NCI-H2196 treated with DMSO at 0.1 percent for 48 hours (cell line): Measurements from ENCODE around the gene U2AF1L4.
"Not testable (repeated sequence)": the region's sequence is repeated elsewhere in the genome, so short reads cannot be mapped to it uniquely, and the experiment has no call there.

Experiments
- DNase-seq: peaks from one replicate; lab custom pipeline; 2025; ENCODE audit not compliant: unreplicated experiment; lab: John Stamatoyannopoulos, UW

Gene U2AF1L4

GRCh38 chr19:35727956-35728706 is 17.1 kb downstream of the U2AF1L4 start:
- no peak for DNase-seq

DNA sequence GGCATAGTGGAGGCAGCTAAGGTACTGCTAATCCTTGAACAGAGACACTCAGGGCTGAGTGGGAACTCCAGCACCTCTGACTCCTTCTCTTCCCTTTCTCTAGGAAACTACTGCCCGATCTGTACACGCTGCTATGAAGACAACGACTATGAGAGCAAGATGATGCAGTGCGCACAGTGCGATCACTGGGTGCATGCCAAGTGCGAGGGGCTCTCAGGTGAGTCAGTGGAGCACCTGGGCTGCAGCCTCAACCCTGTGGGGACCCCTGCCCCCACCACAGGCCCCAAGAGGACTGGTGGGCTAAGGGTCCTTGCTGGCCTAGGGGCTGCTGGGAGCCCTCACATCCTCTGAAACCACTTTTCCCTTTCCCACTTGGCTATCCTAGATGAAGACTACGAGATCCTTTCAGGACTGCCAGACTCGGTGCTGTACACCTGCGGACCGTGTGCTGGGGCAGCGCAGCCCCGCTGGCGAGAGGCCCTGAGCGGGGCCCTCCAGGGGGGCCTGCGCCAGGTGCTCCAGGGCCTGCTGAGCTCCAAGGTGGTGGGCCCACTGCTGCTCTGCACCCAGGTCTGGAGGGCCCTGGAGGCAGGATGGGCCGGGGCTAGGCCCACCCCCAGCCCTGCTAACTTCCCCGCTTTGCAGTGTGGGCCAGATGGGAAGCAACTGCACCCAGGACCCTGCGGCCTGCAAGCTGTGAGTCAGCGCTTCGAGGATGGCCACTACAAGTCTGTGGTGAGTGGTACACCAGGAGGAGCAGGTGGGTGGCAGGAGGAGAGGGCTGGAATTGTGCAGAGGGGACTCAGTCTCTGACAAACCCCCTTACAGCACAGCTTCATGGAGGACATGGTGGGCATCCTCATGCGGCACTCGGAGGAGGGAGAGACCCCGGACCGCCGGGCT is 17.9 kb downstream of the U2AF1L4 start:
- no peak for DNase-seq

GRCh38 chr19:35725216-35725861 is 19.9 kb downstream of the U2AF1L4 start:
- DNase-seq, result no peak

- no peak for DNase-seq
These were observed 20.7 kb downstream of the U2AF1L4 start for GRCh38 chr19:35724560-35724959.

- not testable (repeated sequence) for DNase-seq
These were observed 21.1 kb downstream of the U2AF1L4 start for GRCh38 chr19:35724132-35724531.

GRCh38 chr19:35723671-35724070 is 21.5 kb downstream of the U2AF1L4 start:
- no peak for DNase-seq

DNA sequence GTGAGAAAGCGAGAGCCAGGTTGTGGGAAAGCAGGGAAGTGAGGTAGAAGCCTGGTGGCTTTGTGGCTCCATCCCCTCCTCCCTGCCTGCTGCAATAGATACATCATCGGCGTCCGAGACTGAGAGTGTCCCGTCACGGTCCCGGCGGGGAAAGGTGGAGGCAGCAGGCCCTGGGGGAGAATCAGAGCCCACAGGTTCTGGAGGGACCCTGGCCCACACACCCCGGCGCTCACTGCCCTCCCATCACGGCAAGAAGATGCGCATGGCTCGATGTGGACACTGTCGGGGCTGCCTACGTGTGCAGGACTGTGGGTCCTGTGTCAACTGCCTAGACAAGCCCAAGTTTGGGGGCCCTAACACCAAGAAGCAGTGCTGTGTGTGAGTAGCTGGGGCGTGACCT is 22.3 kb downstream of the U2AF1L4 start:
- DNase-seq, result no peak

DNA sequence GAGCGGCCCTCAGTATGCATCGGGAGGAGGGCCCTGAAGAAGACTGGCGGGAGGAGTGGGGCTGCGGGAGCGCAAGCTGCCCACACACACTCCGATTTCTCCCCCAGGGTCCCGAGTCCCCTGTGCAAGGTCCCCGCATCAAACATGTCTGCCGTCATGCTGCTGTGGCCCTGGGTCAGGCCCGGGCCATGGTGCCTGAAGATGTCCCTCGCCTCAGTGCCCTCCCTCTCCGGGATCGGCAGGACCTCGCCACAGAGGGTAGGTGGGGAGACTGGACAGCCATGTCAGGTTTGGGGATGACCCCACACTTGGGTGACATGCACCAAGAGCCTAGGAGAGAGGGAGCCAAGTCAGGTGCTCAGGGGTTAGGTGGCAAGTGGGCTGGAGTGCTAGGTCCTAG is 22.8 kb downstream of the U2AF1L4 start:
- no peak for DNase-seq

DNA sequence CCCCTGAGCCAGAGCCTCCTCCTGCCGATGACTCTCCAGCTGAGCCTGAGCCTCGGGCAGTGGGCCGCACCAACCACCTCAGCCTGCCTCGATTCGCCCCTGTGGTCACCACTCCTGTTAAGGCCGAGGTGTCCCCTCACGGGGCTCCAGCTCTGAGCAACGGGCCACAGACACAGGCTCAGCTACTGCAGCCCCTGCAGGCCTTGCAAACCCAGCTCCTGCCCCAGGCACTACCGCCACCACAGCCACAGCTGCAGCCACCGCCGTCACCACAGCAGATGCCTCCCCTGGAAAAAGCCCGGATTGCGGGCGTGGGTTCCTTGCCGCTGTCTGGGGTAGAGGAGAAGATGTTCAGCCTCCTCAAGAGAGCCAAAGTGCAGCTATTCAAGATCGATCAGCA is 23.8 kb downstream of the U2AF1L4 start:
- DNase-seq, result no peak

DNA sequence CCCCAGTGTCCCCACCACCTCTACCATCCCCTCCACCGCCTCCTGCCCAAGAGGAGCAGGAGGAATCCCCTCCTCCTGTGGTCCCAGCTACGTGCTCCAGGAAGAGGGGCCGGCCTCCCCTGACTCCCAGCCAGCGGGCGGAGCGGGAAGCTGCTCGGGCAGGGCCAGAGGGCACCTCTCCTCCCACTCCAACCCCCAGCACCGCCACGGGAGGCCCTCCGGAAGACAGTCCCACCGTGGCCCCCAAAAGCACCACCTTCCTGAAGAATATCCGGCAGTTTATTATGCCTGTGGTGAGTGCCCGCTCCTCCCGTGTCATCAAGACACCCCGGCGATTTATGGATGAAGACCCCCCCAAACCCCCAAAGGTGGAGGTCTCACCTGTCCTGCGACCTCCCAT is 24.6 kb downstream of the U2AF1L4 start:
- DNase-seq, result no peak

DNA sequence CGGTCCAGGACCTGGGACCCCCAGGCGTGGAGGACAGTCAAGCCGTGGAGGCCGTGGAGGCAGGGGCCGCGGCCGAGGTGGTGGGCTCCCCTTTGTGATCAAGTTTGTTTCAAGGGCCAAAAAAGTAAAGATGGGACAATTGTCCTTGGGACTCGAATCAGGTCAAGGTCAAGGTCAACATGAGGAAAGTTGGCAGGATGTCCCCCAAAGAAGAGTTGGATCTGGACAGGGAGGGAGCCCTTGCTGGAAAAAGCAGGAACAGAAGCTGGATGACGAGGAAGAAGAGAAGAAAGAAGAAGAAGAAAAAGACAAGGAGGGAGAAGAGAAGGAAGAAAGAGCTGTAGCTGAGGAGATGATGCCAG is 25.1 kb downstream of the U2AF1L4 start:
- no peak for DNase-seq

- DNase-seq, result no peak
These were observed 25.6 kb downstream of the U2AF1L4 start for GRCh38 chr19:35719402-35720162.

DNA sequence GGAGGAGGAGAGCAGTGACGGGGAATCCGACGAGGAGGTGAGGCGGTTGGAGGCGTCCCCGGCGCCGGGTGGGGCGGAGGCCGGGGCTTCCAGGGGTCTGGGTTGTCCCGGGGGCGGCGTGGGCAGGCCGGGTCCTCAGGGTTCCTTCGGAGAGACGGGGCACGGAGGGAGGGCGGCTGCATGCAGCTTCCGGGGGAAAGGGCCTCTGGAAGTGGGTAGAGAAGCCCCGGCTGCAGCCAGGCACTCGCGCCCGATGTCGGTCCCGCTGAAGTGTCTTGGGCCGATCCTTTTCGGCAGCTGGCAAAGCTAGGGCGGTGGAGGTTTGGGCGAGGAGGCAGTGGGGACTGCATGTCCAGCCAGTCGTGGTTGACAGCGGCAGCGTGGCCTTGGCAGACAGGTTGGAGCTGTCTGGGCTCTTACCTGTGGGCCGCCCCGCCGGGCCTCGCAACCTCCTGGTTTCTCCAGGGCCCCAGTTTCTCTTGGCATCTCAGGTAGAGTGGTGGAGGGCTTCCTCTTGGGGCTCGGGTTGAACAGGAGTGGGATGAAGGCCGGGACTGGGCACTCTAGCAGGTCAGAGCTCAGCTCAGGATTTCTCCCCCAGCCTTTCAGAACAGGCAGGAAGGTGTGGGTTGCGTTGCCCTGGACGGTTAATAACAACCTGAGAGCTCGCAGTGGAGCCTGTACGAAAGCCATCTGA is 26.7 kb downstream of the U2AF1L4 start:
- DNase-seq, result no peak

GRCh38 chr19:35717665-35718344 is 27.4 kb downstream of the U2AF1L4 start, which contains the start of gene KMT2B:
Gene KMT2B, plus strand, starts transcription at chr19:35718003. Its CDS starts 16 bp downstream, at chr19:35718019.
- peak; percentile 91 for DNase-seq

DNA sequence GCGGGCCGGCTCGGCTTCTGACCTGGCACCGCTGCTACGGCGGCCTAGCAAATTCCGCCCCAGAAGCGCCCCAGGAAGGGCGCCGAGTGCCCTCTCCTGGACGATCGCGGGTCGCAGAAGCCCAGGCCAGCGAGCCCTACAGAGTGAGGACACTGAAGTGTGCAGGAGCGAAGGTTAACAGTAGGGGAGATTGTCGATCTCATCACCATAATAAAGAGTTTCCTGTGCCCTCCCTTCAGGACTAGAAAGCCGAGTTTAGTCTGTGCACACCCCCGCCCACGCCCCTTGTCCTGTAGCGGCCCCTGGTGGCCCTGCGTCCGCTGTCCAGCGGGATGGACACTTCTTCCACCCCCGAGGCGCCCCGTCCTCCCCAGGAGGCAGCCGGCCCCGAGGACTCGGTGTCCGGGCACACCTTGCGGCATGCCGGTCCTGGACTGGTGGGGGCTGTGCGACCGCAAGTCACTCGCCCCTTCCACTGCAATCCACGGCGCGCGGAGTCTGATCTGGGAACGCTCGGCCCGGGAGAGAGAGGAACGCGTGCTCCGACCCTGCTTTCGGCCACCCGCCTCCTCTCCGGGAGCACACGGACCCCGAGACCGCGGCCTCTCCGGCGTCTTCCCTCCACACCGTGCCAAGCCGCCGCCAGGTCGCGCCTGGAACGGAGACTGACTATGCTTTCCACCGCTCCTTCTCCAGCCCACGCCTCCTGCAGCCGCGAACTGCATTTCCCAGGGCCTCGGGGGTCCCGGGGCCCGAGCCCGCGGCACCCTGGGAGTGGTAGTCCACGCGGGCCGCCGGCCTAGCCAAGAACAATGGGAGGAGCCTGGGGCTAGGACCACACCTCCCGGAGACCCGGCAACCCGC is 28.2 kb downstream of the U2AF1L4 start:
- DNase-seq, result peak; percentile 85

GRCh38 chr19:35715981-35716800 is 29.0 kb downstream of the U2AF1L4 start:
- no peak for DNase-seq

DNA sequence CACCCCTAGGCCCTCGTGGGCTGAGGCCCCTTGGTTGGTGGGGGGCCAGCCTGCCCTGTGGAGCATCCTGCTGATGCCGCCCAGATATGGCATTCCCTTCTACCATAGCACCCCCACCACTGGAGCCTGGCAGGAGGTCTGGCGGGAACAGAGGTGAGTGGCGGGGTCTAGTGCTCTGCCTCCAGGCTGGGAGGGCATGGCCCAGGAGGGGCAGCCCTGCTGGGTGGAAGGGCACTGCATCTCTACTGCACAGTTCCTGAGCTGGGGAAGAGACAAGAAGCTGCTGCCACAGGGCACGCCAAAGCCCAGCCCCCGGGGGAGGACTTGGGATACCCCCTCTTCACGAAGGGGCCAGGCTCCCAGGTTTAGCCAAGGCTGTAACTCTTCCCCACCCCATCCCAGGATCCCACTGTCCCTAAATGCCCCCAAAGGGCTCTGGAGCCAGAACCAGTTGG is 29.8 kb downstream of the U2AF1L4 start:
- DNase-seq, result no peak
